Esophagus mucosa (tissue), 1 donor: ENCODE measurements around the gene PTGER4. TPM values are rescaled to one million over a fixed set of nuclear protein-coding genes. Genes with fewer than 3 reads are reported as not detected.
A peak's percentile ranks its signal among the peaks of the same experiment; 100 is the strongest.
"Not testable (repeated sequence)": the region's sequence is repeated elsewhere in the genome, so short reads cannot be mapped to it uniquely, and the experiment has no call there.

Experiments used
- ATAC-seq: fragments of 200-7000 bp; cut with Tn5 transposase; one replicate; pipeline ENCODE4 v1.9.1; 2020
- total RNA-seq: library from RNA; stranded (reverse); gene quantifications from one replicate; pipeline ENCODE4 v1.2.4, GENCODE V29; 2023
- donor health status: DM: yes; HTN: yes; CAD: no.

The PTGER4 gene
- total RNA-seq, result 1.5 TPM

DNA sequence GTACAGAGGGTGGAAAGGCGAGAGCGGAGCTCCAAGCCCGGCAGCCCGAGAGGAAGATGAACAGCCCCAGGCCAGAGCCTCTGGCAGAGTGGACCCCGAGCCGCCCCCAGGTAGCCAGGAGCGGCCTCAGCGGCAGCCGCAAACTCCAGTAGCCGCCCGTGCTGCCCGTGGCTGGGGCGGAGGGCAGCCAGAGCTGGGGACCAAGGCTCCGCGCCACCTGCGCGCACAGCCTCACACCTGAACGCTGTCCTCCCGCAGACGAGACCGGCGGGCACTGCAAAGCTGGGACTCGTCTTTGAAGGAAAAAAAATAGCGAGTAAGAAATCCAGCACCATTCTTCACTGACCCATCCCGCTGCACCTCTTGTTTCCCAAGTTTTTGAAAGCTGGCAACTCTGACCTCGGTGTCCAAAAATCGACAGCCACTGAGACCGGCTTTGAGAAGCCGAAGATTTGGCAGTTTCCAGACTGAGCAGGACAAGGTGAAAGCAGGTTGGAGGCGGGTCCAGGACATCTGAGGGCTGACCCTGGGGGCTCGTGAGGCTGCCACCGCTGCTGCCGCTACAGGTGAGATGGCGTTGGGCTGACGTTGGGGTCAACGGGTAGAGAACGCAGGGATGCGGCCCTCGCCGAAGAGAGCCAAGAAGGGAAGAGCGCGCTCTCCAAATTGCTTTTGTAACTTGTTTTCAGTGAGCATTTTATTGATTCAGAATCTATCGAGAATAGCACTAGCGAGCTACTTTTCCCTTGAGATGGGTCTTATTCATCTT lies at the start of gene PTGER4:
Gene PTGER4, plus strand, starts transcription at position 3 of the 769 bp plus-strand sequence. CDS start 1,079 bp downstream, outside the sequence.
- ATAC-seq, result peak; percentile 25

DNA sequence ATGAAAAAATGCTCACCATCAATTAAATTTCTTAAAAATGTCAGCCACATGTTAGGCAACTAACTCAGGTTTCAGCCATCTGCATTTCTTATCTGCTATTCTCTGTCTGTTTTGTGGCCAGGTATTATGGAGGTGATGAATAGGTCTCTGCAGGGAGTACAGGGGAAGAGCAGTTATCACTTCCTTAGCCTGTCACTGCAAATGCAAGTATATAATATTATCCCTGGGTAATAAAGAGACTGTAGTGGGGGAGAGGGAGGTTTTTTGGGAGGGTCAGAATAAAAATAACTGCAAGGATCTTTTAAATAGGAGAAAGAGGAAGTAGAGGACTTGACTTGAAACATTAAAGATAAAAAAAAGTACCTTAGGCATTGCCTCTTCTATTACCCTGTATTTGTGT lies 49.6 kb upstream of the PTGER4 start:
- ATAC-seq, result no peak

DNA sequence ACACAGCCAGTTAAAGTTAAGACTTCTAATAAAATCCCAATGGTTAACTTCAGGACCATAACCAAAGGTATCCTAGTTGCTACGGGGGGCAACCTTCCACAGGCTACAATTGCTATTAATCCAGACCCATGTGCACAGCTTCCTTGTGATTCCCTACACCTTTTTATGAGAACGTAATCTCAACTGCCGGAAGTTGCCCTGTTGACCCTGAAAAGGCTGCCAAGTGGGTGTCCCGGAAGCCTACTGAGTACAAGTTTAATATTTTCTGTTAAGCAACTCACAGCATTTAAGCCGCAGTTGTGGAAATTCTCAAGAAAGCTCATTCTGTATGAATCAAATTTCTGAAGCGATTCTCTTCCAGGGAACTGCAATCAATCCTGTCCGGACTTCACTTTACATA lies 48.5 kb upstream of the PTGER4 start:
- ATAC-seq, result no peak

- ATAC-seq, result no peak
These were observed 45.6 kb upstream of the PTGER4 start for GRCh38 chr5:40634154-40634553.

DNA sequence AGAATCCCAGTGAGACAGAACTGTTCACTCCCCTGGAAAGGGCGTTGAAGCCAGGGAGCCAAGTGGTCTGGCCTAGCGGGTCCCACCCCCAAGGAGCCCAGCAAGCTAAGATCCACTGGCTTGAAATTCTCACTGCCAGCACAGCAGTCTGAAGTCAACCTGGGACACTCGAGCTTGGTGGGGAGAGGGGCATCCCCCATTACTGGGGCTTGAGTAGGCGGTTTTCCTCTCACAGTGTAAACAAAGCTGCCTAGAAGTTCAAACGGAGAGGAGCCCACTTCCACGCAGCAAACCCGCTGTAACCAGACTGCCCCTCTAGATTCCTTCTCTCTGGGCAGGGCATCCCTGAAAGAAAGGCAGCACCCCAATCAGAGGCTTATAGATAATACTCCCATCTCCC lies 45.1 kb upstream of the PTGER4 start:
- no peak for ATAC-seq

DNA sequence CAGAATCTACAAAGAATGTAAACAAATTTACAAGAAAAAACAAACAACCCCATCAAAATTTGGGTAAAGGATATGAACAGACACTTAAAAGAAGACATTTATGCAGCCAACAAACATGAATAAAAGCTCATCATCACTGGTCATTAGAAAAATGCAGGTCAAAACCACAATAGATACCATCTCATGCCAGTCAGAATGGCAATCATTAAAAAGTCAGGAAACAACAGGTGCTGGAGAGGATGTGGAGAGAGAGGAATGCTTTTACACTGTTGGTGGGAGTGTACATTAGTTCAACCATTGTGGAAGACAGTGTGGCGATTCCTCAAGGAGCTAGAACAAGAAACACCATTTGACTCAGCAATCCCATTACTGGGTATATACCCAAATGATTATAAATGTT lies 40.2 kb upstream of the PTGER4 start:
- ATAC-seq, result not testable (repeated sequence)

- ATAC-seq, result no peak
These were observed 33.4 kb upstream of the PTGER4 start for GRCh38 chr5:40646266-40646665.

GRCh38 chr5:40648150-40648549 lies 31.6 kb upstream of the PTGER4 start:
- ATAC-seq, result no peak

- ATAC-seq, result no peak
These were observed 30.2 kb upstream of the PTGER4 start for GRCh38 chr5:40649463-40650030.

DNA sequence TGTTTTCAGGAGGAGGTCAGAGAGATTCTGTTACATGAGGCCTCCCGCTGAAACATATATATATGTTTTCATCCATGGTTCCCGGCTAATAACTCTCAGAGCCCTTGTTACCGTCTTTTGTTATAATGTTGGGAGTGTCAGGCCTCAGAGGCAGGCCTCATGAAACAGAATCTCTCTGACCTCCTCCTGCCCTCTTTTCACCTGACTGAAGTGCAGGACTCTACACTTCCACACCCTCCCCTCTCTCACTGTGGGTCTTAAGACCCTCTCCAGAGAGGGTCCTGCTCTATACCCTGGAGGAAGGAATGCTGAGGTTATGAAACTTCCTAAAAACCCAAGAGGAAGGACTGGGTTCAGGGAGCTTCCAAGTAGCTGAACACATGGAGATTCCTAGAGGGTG lies 28.5 kb upstream of the PTGER4 start:
- ATAC-seq, result no peak

GRCh38 chr5:40652441-40653220 lies 27.1 kb upstream of the PTGER4 start:
- no peak for ATAC-seq

GRCh38 chr5:40653221-40654022 lies 26.3 kb upstream of the PTGER4 start:
- no peak for ATAC-seq

DNA sequence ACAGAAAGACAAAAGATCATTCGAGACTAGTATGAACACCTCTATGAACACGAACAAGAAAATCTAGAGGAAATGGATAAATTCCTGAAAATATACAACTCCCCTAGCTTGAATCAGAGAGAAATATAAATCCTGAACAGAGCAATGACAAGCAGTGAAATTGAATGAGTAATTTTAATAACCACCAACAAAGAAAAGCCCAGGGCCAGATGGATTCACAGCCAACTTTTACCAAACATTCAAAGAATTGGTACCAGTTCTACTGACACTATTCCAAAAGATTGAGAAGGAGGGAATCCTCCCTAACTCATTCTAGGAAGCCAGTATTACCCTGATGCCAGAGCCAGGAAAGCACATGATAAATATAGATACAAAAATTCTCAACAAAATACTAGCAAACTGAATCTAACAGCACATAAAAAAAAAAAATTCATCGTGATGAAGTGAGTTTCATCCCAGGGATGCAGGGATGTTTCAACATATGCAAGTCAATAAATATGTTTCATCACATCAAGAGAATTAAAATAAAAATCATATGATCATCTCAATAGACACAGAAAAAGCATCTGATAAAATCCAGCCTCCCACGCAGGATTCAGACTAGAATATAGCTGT lies 25.2 kb upstream of the PTGER4 start:
- no peak for ATAC-seq

DNA sequence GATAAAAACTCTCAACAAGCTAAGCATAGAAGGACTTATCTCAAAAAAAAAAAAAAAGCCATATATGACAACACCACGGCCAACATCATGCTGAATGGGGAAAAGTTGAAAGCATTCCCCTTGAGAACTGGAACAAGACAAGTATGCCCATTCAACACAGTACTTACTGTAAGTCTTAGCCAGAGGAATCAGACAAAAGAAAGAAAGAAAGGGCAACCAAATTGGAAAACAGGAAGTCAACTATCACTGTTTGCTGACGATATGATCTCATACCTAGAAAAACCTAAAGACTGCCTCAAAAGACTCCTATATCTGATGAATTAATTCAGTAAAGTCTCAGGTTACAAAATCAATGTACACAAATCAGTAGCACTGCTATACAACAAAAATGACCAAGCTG lies 24.6 kb upstream of the PTGER4 start:
- no peak for ATAC-seq

DNA sequence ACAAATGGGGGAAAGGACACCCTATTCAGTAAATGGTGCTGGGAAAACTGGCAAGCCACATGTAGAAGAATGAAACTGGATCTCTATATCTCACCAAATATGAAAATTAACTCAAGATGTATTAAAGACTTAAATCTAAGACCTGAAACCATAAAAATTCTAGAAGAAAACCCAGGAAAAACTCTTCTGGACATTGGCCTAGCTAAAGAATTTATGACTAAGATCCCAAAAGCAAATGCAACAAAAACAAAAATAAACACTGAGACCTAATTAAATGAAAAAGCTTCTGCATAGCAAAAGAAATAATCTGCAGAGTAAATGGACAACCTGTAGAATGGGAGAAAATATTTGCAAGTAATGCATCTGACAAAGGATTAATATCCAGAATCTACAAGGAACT lies 23.6 kb upstream of the PTGER4 start:
- not testable (repeated sequence) for ATAC-seq

DNA sequence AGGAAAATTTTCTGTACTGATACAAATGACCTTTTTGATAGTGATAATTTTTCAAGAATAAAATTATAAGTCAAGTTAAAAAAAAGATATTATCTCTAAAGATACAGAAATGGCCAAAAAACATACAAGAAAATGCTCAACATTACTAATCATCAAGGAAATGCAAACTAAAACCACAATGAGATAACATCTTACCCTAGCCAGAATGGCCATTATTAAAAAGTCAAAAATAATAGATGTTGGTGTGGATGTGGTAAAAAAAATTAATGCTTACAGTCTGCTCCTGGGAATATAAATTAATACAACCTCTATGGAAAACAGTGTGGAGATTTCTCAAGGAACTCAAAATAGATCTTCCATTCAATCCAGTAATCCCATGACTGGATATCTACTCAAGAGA lies 22.9 kb upstream of the PTGER4 start:
- no peak for ATAC-seq

GRCh38 chr5:40660751-40661150 lies 19.0 kb upstream of the PTGER4 start:
- no peak for ATAC-seq

GRCh38 chr5:40665635-40666298 lies 13.9 kb upstream of the PTGER4 start:
- no peak for ATAC-seq

GRCh38 chr5:40666657-40667056 lies 13.1 kb upstream of the PTGER4 start:
- peak; percentile 63 for ATAC-seq

- ATAC-seq, result peak; percentile 67
These were observed 12.5 kb upstream of the PTGER4 start for GRCh38 chr5:40667161-40667663.

DNA sequence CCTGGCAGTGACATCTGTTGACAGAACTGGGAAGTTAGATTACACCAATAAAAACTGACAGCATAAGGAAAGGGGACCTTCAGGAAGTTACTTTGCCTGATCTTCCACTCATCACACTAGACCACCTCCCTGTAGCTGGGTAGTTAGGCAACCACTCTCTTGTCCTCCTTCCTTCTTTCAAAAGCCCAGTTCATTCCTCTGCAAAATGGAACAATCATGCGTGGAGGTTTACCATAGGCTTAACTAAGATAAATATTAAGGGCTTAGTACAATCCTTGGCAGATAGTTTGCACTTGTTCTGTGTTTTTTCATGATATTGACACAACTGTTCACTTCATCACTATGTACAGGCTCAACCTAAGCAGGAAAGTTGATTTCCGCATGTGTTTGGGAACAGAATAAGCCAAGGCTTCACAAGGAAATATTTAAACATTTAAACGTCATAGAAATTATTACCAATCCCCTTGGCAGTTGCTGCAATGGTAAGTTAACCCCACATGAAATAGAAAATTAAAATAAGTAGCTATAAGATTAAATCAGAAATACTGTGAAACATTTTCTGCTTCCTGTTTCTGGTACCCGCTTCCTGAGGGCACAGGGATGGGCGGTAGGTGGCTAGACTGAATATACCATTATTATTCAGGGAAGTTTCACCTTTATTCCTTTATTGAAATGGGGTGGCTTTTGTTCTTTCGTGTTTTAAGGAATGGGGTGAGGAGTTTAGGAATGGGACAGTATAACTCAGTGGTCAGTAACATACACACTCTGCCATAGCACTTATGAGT lies 9.9 kb upstream of the PTGER4 start:
- ATAC-seq, result peak; percentile 71
